ENCODE results near the gene ITGB2. TPM values are rescaled to one million over a fixed set of nuclear protein-coding genes. Genes with fewer than 3 reads are reported as not detected.
A peak's percentile ranks its signal among the peaks of the same experiment; 100 is the strongest.
"Not testable (repeated sequence)": the region's sequence is repeated elsewhere in the genome, so short reads cannot be mapped to it uniquely, and the experiment has no call there.

ITGB2 gene
- total RNA-seq, 1 donor from 2014 or later = 35.1 TPM

- TF ChIP-seq POLR2A (IDR thresholded peaks at IDR 0.05) = no peak
- TF ChIP-seq, protein P1, sequence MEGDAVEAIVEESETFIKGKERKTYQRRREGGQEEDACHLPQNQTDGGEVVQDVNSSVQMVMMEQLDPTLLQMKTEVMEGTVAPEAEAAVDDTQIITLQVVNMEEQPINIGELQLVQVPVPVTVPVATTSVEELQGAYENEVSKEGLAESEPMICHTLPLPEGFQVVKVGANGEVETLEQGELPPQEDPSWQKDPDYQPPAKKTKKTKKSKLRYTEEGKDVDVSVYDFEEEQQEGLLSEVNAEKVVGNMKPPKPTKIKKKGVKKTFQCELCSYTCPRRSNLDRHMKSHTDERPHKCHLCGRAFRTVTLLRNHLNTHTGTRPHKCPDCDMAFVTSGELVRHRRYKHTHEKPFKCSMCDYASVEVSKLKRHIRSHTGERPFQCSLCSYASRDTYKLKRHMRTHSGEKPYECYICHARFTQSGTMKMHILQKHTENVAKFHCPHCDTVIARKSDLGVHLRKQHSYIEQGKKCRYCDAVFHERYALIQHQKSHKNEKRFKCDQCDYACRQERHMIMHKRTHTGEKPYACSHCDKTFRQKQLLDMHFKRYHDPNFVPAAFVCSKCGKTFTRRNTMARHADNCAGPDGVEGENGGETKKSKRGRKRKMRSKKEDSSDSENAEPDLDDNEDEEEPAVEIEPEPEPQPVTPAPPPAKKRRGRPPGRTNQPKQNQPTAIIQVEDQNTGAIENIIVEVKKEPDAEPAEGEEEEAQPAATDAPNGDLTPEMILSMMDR (IDR thresholded peaks at IDR 0.05) = no peak
- no peak for TF ChIP-seq POLR2AphosphoS5 (IDR thresholded peaks at IDR 0.05; ENCODE audit: insufficient read depth in 1 of 2, low read depth in 1 of 2)
- Histone ChIP-seq H3K36me3 (no peaks in the 10 kb centered on the region), H3K4me1 (peaks cover 34% of the 10 kb centered on the region), H3K27me3 (peaks cover 14% of the 10 kb centered on the region), H3K9me3 (no peaks in the 10 kb centered on the region), H3K4me3 (peak overlapping the region; percentile 42), H3K27ac (peak overlapping the region; percentile 27)
- intact Hi-C loops (cut with DNase I) = loop anchor here (10.0 kb wide), 1 partner anchor 126 kb away; the partner anchor contains the start of gene UBE2G2
- no peak for DNase-seq (ENCODE audit: extremely low spot score in 2 of 2)
These were observed 10.4 kb upstream of the ITGB2 start for GRCh38 chr21:44931137-44931500.

- no peaks in the 10 kb centered on the region for H3K36me3 ChIP-seq
- no peak for DNase-seq (ENCODE audit: extremely low spot score in 2 of 2)
- H3K9me3 ChIP-seq = no peaks in the 10 kb centered on the region
- peaks cover 14% of the 10 kb centered on the region for H3K27me3 ChIP-seq
- peaks cover 34% of the 10 kb centered on the region for H3K4me1 ChIP-seq
- H3K27ac ChIP-seq = no peak overlapping the region
- H3K4me3 ChIP-seq = no peak overlapping the region
- intact Hi-C loops (cut with DNase I) = loop anchor here (10.0 kb wide), 1 partner anchor 126 kb away; the partner anchor contains the start of gene UBE2G2
- no peak for TF ChIP-seq POLR2AphosphoS5 (IDR thresholded peaks at IDR 0.05; ENCODE audit: insufficient read depth in 1 of 2, low read depth in 1 of 2)
- no peak for TF ChIP-seq POLR2A (IDR thresholded peaks at IDR 0.05)
- TF ChIP-seq, protein P1 (IDR thresholded peaks at IDR 0.05) = no peak
These were observed 9.9 kb upstream of the ITGB2 start for GRCh38 chr21:44930543-44930981.

DNA sequence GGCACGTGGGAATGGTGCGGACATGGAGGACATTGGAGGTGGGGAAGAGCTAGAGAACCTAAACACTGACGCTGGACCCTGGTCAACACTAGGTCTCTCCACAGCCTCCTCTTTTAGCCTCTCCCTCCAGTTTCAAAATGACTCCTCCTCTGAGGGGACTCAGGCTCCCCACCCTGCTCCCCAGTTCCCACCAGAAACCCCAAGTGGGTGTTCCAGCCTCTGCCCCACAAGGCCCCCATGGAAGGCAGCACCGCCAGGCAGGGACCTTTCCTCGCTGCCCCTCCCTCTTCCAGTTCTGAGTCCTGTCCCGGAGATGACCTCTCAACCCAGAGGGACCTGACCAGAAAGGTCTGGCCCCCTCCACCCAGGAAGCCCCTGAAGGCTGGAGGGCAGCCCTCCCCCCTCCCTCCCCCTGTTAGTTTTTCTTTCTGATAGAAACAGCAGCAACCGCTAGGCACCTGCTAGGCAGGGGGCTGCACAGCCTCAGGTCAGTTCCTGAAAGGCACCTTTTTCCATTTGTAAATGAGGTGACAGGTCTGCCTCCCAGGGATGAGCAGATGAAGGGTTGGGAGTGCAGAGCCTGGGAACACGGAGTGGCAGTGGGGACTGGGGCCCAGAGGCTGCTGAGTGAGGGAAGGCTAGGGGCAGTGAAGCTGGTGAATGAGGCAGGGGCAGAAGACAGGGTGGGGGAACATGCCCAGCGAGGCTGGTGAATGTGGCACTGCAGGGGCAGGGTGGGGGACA, 9.3 kb upstream of the ITGB2 start:
- TF ChIP-seq, protein P1 (IDR thresholded peaks at IDR 0.05) = no peak
- TF ChIP-seq POLR2AphosphoS5 (IDR thresholded peaks at IDR 0.05; ENCODE audit: insufficient read depth in 1 of 2, low read depth in 1 of 2) (no peak), POLR2A (IDR thresholded peaks at IDR 0.05) (no peak)
- Histone ChIP-seq H3K36me3 (no peaks in the 10 kb centered on the region), H3K4me3 (no peak overlapping the region), H3K27me3 (peaks cover 14% of the 10 kb centered on the region), H3K4me1 (peaks cover 34% of the 10 kb centered on the region), H3K9me3 (no peaks in the 10 kb centered on the region), H3K27ac (no peak overlapping the region)
- intact Hi-C loops (cut with DNase I) = loop anchor here (10.0 kb wide), 1 partner anchor 125 kb away; the partner anchor contains the start of gene UBE2G2
- no peak for DNase-seq (ENCODE audit: extremely low spot score in 2 of 2)

- peaks cover 34% of the 10 kb centered on the region for H3K4me1 ChIP-seq
- H3K27ac ChIP-seq = no peak overlapping the region
- TF ChIP-seq POLR2A (IDR thresholded peaks at IDR 0.05) (no peak), POLR2AphosphoS5 (IDR thresholded peaks at IDR 0.05; ENCODE audit: insufficient read depth in 1 of 2, low read depth in 1 of 2) (no peak)
- TF ChIP-seq, protein P1 (IDR thresholded peaks at IDR 0.05) = no peak
- intact Hi-C loops (cut with DNase I) = no loop called here
- no peak overlapping the region for H3K4me3 ChIP-seq
- peaks cover 14% of the 10 kb centered on the region for H3K27me3 ChIP-seq
- no peak for DNase-seq (ENCODE audit: extremely low spot score in 2 of 2)
- no peaks in the 10 kb centered on the region for H3K9me3 ChIP-seq
- no peaks in the 10 kb centered on the region for H3K36me3 ChIP-seq
These were observed 8.6 kb upstream of the ITGB2 start for GRCh38 chr21:44929242-44929798.

DNA sequence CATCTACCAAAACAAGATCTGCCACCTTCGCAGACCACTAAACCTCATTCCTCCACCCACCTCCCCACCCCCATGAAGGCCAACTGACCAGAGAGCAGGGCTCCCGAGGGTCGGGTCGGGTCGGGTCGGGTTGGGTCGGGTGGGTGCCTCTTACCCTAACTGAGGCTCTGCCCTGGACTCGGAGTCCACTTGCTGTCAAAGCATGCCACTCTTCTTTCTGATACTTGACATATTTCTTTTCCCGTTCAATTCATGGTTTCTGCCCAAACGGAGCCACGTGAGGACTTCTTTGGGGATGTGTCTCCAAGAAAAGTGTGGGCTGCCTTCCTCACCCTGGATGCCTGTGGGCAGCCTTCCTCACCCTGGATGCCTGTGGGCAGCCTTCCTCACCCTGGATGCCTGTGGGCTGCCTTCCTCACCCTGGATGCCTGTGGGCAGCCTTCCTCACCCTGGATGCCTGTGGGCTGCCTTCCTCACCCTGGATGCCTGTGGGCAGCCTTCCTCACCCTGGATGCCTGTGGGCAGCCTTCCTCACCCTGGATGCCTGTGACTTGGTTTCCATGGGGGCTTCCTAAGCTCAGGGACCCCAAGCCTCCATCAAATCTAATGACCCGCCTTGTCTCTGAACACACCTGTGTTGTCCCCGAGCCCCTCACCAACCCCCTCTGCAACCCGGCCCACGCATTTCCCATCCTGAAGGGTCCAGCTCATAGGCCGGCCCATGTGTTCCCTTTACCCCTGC, 8.0 kb upstream of the ITGB2 start:
- DNase-seq (ENCODE audit: extremely low spot score in 2 of 2); H3K9me3 ChIP-seq; intact Hi-C loops (cut with DNase I); H3K27ac ChIP-seq; H3K4me3 ChIP-seq; H3K36me3 ChIP-seq: not testable (repeated sequence)
- Histone ChIP-seq H3K4me1 (peaks cover 34% of the 10 kb centered on the region), H3K27me3 (peaks cover 14% of the 10 kb centered on the region)
